Measurements from ENCODE around the gene PPA1. TPM values are rescaled to one million over a fixed set of nuclear protein-coding genes. Genes with fewer than 3 reads are reported as not detected.
"Not testable (repeated sequence)": the region's sequence is repeated elsewhere in the genome, so short reads cannot be mapped to it uniquely, and the experiment has no call there.

PPA1 gene
- total RNA-seq, 1 donor from 2014 or later = 134 TPM

DNA sequence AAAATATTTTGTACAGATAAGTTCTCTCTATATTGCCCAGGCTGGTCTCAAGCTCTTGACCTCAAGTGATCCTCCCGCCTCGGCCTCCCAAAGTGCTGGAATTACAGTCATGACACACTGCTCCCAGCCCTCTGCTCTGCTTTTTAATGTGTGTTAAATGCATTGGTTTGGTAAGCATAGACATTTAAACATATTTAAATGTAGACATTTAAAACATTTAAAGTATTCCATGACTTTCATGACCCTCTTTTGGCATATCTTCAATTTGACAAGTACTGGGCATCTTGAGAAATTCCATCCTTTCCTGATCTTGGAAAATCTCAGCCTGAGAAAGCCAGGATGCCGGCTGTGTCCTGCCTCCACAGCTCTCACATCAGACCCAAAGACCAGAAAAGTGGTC, 57.7 kb downstream of the PPA1 start:
- DNase-seq (ENCODE audit: low spot score) = peak; percentile 19

DNA sequence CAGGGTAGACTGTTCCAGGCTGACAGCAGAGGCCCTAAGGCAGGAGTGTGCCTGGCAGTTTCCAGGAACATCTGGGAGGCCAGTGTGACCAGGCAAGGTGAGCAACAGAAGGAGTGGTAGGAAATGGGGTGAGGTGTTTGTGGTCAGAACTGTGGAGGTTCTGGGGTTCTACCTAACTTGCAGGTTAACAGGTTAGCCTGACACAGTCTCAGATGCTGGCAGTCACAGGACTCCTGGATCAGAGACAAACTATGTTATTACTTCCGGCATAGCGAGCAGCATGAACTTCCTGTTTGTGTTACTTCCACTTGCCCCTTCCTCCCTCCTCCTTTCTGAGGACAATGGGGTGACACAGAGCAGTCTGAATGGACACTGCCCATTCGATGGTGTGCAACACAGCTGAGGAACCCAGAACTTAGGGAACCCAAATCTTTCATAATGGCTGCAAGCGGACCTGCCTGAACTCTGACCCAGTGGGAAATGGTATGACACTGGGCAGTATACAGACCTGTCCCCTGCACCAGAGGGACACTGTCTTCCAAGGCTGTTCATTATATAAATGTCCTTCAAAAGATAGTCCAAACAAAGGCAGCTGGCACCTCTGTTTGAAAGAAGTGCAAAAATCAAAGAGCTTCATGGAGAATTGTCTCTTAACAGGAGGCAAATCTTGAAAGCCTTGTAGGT, 59.0 kb downstream of the PPA1 start:
- no peak for DNase-seq (ENCODE audit: low spot score)

DNA sequence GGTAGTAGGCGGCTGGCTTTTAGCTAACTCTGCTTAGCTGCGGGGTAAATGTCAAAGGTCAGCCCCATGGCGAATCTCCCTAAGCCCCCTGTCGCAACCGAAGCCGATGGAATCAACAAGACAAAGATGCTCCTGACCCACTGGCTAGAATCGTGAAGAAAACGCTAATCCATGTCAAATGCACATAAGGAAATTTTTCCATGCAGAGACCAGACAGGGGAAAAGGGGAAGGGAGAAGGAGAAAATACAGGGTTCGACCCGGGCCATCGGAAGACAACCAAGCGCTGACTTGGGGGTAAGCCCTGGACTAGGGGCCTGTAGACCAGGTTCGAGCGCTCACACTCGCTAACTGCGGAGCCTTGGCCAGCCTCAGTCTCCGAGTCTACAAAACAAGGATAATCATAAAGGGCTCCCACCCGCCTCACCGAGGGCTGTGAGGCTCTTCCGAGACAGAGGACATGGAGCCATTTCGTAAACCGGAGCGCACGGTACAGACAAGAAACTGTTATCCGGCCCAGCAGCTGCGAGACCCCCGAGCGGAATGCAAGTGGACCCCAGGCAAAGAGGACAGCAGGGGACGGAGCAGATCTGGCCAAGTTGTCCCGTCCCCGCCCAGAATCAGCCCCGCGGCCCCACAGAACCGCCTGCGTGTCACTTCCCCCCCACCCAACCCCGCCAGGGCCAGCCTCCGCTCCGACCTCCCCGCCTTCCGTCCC, 63.4 kb downstream of the PPA1 start:
- no peak for DNase-seq (ENCODE audit: low spot score)

DNA sequence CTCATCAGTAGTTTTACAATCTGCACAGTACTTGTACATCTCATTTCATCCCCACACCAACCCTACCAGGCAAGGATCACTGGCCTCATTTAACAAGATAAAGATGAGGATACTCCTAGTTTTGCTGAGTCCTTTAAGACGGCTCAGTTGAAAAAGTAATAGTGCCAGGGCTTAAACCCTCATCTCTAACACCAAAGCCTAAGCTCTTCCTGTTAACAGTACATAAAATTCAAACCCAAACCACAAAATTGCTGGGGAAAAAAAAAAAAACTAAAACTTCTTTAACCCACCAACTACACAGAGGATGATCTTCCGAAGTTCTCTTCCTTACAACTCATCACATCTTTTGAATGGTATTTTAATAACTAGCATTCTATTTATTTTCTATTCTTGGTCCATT, 64.2 kb downstream of the PPA1 start:
- peak; percentile 74 for DNase-seq (ENCODE audit: low spot score)

DNA sequence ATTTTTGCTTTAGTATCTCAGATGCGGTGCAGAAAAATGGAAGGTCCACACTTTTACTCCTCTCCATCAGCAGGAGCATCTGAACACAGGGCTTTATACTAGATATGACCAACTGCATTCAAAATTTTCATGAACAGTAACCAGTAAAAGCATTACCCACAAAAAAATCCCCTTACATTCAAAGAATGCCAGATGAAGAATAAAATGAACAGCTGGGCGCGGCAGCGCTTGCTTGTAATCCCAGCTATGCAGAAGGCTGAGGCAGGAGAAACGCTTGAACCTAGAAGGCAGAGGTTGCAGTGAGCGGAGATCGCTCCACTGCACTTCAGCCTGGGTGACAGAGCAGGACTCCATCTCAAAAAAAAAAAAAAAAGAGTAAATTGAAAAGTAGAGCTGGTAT, 66.0 kb downstream of the PPA1 start:
- no peak for DNase-seq (ENCODE audit: low spot score)

DNA sequence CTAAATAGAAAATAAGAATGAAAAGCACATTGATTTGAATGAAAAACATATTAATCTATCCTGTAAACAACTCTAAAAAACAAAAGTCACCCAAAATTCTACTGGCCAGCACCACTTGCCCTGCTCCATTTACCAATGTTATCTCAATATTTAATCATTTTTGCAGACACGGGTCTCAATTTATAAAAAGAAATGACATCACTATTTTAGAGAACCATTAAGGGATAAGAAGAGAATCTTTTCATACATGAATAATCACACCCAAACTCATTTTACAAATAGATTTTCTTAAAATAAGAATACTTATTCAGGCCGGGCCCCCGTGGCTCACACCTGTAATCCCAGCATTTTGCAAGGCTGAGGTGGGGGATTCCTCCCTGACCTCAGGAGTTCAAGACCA, 66.8 kb downstream of the PPA1 start:
- no peak for DNase-seq (ENCODE audit: low spot score)

DNA sequence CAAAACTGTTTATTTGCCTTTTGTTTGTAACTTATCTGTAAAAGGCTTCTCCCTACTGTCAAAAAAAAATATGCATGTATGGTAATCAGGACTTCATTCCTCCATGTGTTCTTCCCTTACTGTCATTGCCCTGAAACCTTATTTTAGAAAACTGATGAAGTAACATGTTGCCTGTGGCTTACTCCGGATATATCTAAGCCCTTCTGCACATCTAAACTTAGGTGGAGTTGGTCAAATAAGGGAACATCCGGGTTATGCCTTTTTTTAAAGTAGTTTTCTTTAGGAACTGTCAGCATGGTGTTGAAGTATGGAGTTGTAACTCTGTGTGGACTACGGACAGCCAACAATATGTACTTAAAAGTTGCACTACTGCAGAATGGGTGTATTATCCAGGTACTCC, 69.1 kb downstream of the PPA1 start:
- no peak for DNase-seq (ENCODE audit: low spot score)

DNA sequence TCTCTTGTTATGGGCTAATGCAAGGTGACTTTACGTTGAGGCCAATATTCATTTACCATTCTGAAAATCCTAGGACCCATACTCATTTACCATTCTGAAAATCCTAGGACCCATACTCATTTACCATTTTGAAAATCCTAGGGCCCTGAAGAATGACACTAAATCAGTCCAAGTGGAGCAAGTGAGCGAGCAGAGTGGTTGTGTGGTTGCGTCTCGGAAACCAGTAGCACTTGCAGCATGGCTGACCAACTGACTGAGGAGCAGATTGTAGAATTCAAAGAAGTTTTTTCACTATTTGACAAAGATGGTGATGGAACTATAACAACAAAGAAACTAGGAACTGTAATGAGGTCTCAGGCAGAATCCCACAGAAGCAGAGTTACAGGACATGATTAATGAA, 69.8 kb downstream of the PPA1 start:
- DNase-seq (ENCODE audit: low spot score) = no peak

DNA sequence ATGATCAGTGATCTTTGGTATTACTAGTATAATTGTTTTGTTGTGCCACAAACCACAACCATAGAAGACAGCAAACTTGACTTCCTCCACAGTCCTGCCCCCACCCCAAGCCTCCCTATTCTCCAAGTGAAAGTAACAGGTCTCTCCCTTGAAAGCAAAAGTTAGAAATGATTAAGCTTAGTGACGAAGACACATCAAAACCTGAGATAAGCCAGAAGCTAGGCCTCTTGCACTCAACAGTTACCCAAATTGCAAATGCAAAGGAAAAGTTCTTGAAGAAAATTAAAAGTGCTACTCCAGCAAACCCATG, 70.4 kb downstream of the PPA1 start:
- no peak for DNase-seq (ENCODE audit: low spot score)

DNA sequence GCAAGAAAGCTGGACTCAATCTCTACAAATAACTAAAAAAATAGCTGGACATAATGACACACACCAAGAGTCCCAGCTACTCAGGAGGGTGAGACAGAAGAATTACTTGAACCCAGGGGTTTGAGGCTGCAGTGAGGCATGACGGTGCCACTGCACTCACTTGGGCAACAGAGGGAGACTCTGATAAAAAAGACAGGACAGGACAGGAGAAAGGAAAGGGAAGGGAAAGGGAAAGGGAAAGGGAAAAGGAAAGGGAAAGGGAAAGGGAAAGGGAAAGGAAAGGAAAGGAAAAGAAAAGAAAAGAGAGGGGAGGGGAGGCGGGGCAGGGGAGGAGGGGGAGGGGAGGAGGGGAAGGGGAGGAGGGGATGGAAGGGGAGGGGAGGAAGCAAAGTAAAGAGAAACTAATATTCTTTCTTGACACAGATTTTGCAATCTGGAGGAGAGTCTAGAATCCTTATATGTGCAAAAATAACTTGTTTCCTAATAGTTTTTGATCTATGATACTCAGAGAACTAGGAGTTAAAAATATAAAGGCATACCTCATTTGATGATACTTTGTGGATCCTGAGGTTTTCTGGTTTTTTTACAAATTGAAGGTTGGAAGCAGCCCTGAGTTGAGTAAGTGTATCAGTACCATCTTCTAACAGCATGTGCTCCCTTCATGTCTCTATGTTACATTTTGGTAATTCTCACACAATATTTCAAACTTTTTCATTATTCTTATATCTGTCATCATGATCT, 70.9 kb downstream of the PPA1 start:
- DNase-seq (ENCODE audit: low spot score) = no peak

DNA sequence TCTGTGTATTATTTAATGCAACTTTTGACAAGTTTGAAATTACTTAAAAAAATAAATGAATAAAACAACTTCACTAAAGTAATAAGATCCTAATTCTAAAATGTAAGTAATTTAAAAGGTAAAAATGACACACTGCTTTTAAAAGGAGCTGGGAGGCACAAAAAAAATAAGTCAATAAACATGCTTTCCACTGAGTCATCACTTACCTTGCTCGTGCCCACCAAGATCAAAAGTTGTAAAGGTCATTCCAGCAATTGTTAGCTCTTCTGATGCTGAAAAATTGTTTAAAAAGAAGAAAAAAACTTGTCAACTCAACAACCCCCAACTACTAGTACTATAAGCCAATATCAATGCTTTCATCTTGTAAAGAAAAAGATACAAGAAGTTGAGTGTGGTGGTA, 72.4 kb downstream of the PPA1 start:
- DNase-seq (ENCODE audit: low spot score) = no peak

DNA sequence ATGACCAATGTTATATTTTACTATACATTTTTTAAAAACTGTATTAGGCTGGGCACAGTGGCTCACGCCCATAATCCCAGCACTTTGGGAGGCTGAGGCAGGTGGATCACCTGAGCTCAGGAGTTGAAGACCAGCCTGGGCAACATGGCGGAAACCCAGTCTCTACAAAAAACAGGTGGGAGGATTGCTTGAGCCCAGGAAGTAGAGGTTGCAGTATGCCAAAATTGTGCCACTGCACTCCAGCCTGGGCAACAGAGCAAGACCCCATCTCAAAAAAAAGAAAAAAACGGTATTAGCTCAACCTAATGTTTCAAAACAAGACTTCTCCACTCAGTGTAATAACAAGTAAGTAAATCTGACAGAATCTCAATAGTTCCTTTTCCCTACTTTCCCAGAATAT, 73.9 kb downstream of the PPA1 start:
- not testable (repeated sequence) for DNase-seq (ENCODE audit: low spot score)

DNA sequence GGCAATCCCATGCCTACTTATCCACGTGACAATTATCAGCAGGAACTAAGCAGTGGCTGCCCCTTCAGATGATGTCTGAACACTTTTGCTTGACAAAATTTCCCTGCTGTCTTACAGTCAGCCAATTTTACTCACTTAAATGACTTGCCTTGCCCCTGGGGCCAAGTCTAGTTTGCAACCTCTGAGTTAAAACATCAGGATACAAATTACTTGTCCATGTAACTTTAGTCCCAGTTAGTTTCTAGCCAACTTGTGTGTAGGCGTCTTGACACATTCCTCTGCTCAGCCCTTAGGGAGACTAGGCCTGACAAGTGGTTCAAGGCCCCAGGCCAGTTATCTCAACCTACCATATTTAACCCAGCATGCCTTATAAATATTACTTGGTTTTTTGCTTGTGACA, 75.1 kb downstream of the PPA1 start:
- no peak for DNase-seq (ENCODE audit: low spot score)

DNA sequence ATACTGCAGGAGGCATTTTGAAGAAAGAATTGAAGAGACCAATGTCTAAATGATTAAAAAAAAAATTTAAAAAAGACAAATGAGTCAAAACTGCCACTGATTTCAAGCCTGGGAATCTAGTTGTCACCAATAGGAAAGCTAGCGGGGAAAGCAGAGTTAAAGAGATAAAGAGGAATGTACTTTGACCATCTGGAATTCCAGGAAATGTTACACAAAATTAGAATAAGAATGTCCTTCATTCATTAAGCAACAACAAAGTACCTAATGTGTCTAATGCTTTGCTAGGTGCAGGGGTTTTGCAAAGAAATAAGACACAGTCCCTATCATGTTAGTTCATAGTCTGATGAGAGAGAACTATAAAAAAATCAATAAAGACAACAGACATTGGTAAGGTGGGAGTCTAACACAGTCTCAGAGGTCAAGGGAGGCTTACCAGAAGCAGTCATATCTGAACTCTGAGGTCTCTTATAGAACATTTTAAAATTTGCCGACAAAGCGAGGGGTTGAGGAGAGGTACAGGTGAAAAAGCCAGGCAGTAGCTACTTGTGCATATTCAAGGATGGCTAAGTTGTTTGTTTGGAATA, 77.9 kb downstream of the PPA1 start:
- no peak for DNase-seq (ENCODE audit: low spot score)

Other genes with a start within 250 kb of the PPA1 start
- gene MACROH2A2, start 180.6 kb downstream of the PPA1 start, total RNA-seq (ENCODE audit: insufficient read depth, low replicate concordance) = 10.4 TPM
- gene AIFM2, start 100.6 kb downstream of the PPA1 start, total RNA-seq (ENCODE audit: insufficient read depth, low replicate concordance) = 2.6 TPM
- 7.5 TPM for gene TYSND1, start 86.7 kb downstream of the PPA1 start, total RNA-seq (ENCODE audit: insufficient read depth, low replicate concordance)
- gene SAR1A, start 62.9 kb downstream of the PPA1 start, total RNA-seq (ENCODE audit: insufficient read depth, low replicate concordance) = 303 TPM
- 1.2 TPM for gene NPFFR1, start 50.6 kb upstream of the PPA1 start, total RNA-seq (ENCODE audit: insufficient read depth, low replicate concordance)
- gene LRRC20, start 149.2 kb upstream of the PPA1 start, total RNA-seq (ENCODE audit: insufficient read depth, low replicate concordance) = 5.5 TPM
- 30.8 TPM for gene EIF4EBP2, start 170.7 kb upstream of the PPA1 start, total RNA-seq (ENCODE audit: insufficient read depth, low replicate concordance)
- gene NODAL, start 208.3 kb upstream of the PPA1 start, total RNA-seq (ENCODE audit: insufficient read depth, low replicate concordance) = 4.6 TPM
- gene PALD1, start 245.3 kb upstream of the PPA1 start, total RNA-seq (ENCODE audit: insufficient read depth, low replicate concordance) = 4.8 TPM

All from umbilical cord (tissue), 2 donors.